Measurements from ENCODE around the gene TCEA2.

The TCEA2 gene

DNA sequence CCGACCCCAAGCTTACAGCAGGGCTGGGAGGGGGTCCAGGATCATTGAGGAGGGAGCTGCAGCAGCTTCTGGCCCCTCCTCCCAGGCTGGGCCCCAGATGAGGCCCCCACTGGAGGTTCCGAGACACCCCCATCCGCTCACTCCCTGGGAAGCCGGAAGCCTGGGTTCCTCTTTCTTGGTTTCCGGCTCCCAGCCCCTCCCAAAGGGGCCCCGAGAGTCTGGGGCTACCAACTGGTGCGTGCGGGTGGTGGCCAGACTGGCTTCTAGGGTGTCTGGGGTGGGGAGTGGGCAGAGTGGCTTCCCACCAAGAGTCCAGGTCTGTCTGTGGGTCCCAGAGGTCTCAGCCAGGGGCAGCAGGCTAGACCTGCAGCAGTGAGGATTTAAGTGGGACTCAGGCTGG, 14.1 kb downstream of the TCEA2 start:
- TF ChIP-seq CTCF (IDR thresholded peaks at IDR 0.05; ENCODE audit: unreplicated experiment in 3 of 3), result no peak
- H3K9me3 Mint-ChIP-seq, result no peaks in the 10 kb centered on the region
- H3K27me3 Mint-ChIP-seq (ENCODE audit: low read depth), result peaks cover 11% of the 10 kb centered on the region
- peaks cover 5% of the 10 kb centered on the region for H3K4me1 Mint-ChIP-seq
- H3K27ac Mint-ChIP-seq, result no peak overlapping the region
- H3K36me3 Mint-ChIP-seq (ENCODE audit: low read depth), result no peaks in the 10 kb centered on the region
- H3K4me3 Mint-ChIP-seq, result peak overlapping the region in 1 of 3 experiments; percentile 15

GRCh38 chr20:64077541-64077875, 14.5 kb downstream of the TCEA2 start:
- no peaks in the 10 kb centered on the region for H3K9me3 Mint-ChIP-seq
- H3K4me3 Mint-ChIP-seq, result no peak overlapping the region
- no peaks in the 10 kb centered on the region for H3K36me3 Mint-ChIP-seq (ENCODE audit: low read depth)
- TF ChIP-seq CTCF (IDR thresholded peaks at IDR 0.05; ENCODE audit: unreplicated experiment in 3 of 3), result no peak
- H3K4me1 Mint-ChIP-seq, result peaks cover 5% of the 10 kb centered on the region
- no peak overlapping the region for H3K27ac Mint-ChIP-seq
- peaks cover 15% of the 10 kb centered on the region for H3K27me3 Mint-ChIP-seq (ENCODE audit: low read depth)

DNA sequence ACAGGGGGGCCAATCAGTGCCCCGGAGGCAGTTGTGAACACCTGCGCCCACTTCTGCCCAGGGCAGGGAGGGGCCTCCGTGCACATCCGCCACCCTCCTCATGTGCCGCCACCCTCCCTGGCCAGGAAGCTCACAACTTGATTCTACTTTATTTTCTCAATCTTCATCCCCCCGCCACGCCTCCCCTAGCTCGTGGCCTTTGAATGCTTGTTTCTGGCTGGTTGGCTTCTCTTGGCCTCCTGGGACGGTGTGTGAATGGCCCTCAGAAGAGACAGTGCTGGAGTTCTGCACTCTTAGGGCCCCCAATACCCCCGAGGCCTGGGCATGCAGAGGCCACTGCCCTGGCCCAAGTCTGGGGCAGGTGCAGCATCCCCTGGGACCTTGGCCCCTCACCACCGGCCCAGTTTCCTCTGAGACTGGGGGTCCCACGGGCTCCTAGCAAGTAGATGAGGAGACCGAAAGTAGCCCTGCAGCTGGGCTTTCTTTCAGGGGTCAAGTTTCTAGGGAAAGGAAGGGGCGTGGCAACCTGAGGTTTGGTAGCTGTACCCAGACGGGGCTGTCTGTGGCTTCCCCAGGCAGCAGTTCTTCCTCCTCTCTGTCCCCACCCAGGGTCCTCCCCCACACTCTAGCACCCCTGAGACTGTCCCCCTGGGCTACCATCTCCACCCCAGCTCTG, 15.0 kb downstream of the TCEA2 start:
- TF ChIP-seq CTCF (IDR thresholded peaks at IDR 0.05; ENCODE audit: unreplicated experiment in 3 of 3), result no peak
- H3K4me3 Mint-ChIP-seq, result peak overlapping the region in 2 of 3 experiments; percentile 5 to 43
- H3K36me3 Mint-ChIP-seq (ENCODE audit: low read depth), result no peaks in the 10 kb centered on the region
- no peak overlapping the region for H3K27ac Mint-ChIP-seq
- peaks cover 20% of the 10 kb centered on the region for H3K27me3 Mint-ChIP-seq (ENCODE audit: low read depth)
- H3K9me3 Mint-ChIP-seq, result no peaks in the 10 kb centered on the region
- H3K4me1 Mint-ChIP-seq, result peaks cover 5% of the 10 kb centered on the region

GRCh38 chr20:64078934-64079272, 15.9 kb downstream of the TCEA2 start:
- Mint-ChIP-seq H3K4me1 (peaks cover 5% of the 10 kb centered on the region), H3K27me3 (ENCODE audit: low read depth) (peaks cover 23% of the 10 kb centered on the region), H3K9me3 (no peaks in the 10 kb centered on the region), H3K36me3 (ENCODE audit: low read depth) (no peaks in the 10 kb centered on the region), H3K4me3 (peak overlapping the region; percentile 65 to 74 (median 70)), H3K27ac (peak overlapping the region in 1 of 3 experiments; percentile 16)
- TF ChIP-seq CTCF (IDR thresholded peaks at IDR 0.05; ENCODE audit: unreplicated experiment in 3 of 3), result no peak

- peaks cover 28% of the 10 kb centered on the region for H3K27me3 Mint-ChIP-seq (ENCODE audit: low read depth)
- H3K9me3 Mint-ChIP-seq, result no peaks in the 10 kb centered on the region
Observed at GRCh38 chr20:64079273-64080012, 16.4 kb downstream of the TCEA2 start, which contains the start of gene RGS19. Gene RGS19, minus strand, starts transcription at chr20:64079518. Its CDS starts 2,632 bp downstream, at chr20:64076886.

More at GRCh38 chr20:64079273-64080012, 16.4 kb downstream of the TCEA2 start, which contains the start of gene RGS19:
- H3K4me3 Mint-ChIP-seq, result peak within 1 kb of the TSS; percentile 79 to 90 (median 85)
- no peak for TF ChIP-seq CTCF (IDR thresholded peaks at IDR 0.05; ENCODE audit: unreplicated experiment in 3 of 3)
- no peaks in the 10 kb centered on the region for H3K36me3 Mint-ChIP-seq (ENCODE audit: low read depth)
- peak within 1 kb of the TSS; percentile 13 to 49 (median 27) for H3K27ac Mint-ChIP-seq
- peaks cover 10% of the 10 kb centered on the region for H3K4me1 Mint-ChIP-seq
